ENCODE data around the gene DIAPH2.

GRCh38 chrX:97326456-97326855 is 641.8 kb downstream of the DIAPH2 start:
- TF ChIP-seq, protein P1, sequence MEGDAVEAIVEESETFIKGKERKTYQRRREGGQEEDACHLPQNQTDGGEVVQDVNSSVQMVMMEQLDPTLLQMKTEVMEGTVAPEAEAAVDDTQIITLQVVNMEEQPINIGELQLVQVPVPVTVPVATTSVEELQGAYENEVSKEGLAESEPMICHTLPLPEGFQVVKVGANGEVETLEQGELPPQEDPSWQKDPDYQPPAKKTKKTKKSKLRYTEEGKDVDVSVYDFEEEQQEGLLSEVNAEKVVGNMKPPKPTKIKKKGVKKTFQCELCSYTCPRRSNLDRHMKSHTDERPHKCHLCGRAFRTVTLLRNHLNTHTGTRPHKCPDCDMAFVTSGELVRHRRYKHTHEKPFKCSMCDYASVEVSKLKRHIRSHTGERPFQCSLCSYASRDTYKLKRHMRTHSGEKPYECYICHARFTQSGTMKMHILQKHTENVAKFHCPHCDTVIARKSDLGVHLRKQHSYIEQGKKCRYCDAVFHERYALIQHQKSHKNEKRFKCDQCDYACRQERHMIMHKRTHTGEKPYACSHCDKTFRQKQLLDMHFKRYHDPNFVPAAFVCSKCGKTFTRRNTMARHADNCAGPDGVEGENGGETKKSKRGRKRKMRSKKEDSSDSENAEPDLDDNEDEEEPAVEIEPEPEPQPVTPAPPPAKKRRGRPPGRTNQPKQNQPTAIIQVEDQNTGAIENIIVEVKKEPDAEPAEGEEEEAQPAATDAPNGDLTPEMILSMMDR (conservative IDR thresholded peaks at IDR 0.05; ENCODE audit: low read depth in 2 of 2), result no peak
- TF ChIP-seq POLR2AphosphoS5 (IDR thresholded peaks at IDR 0.05; ENCODE audit: low read depth) (no peak), REST (IDR thresholded peaks at IDR 0.05; ENCODE audit: unreplicated experiment) (no peak), EZH2 (IDR thresholded peaks at IDR 0.05; ENCODE audit: low read depth, unreplicated experiment) (no peak), JUNB (IDR thresholded peaks at IDR 0.05; ENCODE audit: unreplicated experiment) (no peak), EZH2phosphoT487 (IDR thresholded peaks at IDR 0.05; ENCODE audit: unreplicated experiment) (no peak), ZNF114 (CRISPR knock-in tag; IDR thresholded peaks at IDR 0.05) (no peak), CREB1 (CRISPR knock-in tag; IDR thresholded peaks at IDR 0.05; ENCODE audit: low read depth) (no peak), ZNF331 (CRISPR knock-in tag; IDR thresholded peaks at IDR 0.05; ENCODE audit: low read depth) (no peak), ZNF462 (CRISPR knock-in tag; IDR thresholded peaks at IDR 0.05) (no peak), STAT1 (IDR thresholded peaks at IDR 0.05; ENCODE audit: unreplicated experiment) (no peak), NANOG (IDR thresholded peaks at IDR 0.05; ENCODE audit: borderline replicate concordance) (no peak)

All from GM23338 (cell line).